Glutamatergic neuron (in vitro differentiated cells): Measurements from ENCODE around the gene LHX3. TPM values are rescaled to one million over a fixed set of nuclear protein-coding genes. Genes with fewer than 3 reads are reported as not detected.

Experiments used
- DNase-seq: peaks from one replicate; pipeline ENCODE4 v3.0.0; 2022
- H3K27ac Mint-ChIP-seq: one replicate; pipeline ENCODE4 v1.8.0; 2020; ENCODE audit warnings: mild to moderate bottlenecking, mixed read lengths, inconsistent platforms; ENCODE audit not compliant: unreplicated experiment
- H3K27me3 Mint-ChIP-seq: one replicate; pipeline ENCODE4 v1.8.0; 2020; ENCODE audit warnings: mild to moderate bottlenecking, moderate library complexity, mixed read lengths, inconsistent platforms; ENCODE audit not compliant: unreplicated experiment
- H3K36me3 Mint-ChIP-seq: one replicate; pipeline ENCODE4 v1.8.0; 2020; ENCODE audit warnings: mild to moderate bottlenecking, mixed read lengths, inconsistent platforms; ENCODE audit not compliant: unreplicated experiment
- H3K4me1 Mint-ChIP-seq: one replicate; pipeline ENCODE4 v1.8.0; 2020; ENCODE audit warnings: mild to moderate bottlenecking, low read depth, mixed read lengths, inconsistent platforms; ENCODE audit not compliant: unreplicated experiment
- H3K4me3 Mint-ChIP-seq: one replicate; pipeline ENCODE4 v1.8.0; 2020; ENCODE audit warnings: mild to moderate bottlenecking, mixed read lengths, inconsistent platforms; ENCODE audit not compliant: unreplicated experiment
- H3K9me3 Mint-ChIP-seq: one replicate; pipeline ENCODE4 v1.8.0; 2020; ENCODE audit warnings: mild to moderate bottlenecking, moderate library complexity, mixed read lengths, inconsistent platforms; ENCODE audit not compliant: unreplicated experiment
- CTCF ChIP-seq: fragments of 200-600 bp; sonication (generic); IDR thresholded peaks from one replicate; pipeline ENCODE4 v1.5.0; 2021; ENCODE audit not compliant: partially characterized antibody, unreplicated experiment
- total RNA-seq: library from RNA; stranded (reverse); fragmentation: NEBNext Ultra II Directional; extraction: Animal tissue kit (Norgen Biotek cat#: 25700); gene quantifications from one replicate; pipeline ENCODE4 v1.2.1, GENCODE V29; 2021; ENCODE audit not compliant: unreplicated experiment

Gene LHX3
- total RNA-seq, 1 donor from 2014 or later, result 0.81 TPM

DNA sequence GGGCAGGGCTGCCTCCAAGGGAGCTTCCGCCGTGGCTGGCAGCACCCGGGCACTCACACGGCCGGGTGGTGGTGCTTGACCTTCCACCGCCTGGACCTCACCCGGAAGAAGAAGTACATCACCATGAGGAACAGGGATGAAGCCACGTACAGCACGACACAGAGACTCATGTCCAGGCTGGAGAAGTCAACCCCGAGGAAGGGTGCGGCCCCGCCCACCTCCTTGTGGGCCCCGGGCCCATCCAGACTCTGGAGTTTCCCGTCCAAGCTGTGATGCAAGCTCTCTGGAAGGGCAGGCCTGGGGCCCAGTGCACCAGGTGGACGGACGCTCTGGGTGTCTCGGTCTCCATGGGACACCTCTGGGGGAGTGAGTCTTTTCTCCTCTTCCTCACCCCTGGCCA lies 3.7 kb upstream of the LHX3 start:
- H3K27me3 Mint-ChIP-seq, result peaks cover 10% of the 10 kb centered on the region
- peaks cover 6% of the 10 kb centered on the region for H3K9me3 Mint-ChIP-seq
- no peak overlapping the region for H3K4me3 Mint-ChIP-seq

DNA sequence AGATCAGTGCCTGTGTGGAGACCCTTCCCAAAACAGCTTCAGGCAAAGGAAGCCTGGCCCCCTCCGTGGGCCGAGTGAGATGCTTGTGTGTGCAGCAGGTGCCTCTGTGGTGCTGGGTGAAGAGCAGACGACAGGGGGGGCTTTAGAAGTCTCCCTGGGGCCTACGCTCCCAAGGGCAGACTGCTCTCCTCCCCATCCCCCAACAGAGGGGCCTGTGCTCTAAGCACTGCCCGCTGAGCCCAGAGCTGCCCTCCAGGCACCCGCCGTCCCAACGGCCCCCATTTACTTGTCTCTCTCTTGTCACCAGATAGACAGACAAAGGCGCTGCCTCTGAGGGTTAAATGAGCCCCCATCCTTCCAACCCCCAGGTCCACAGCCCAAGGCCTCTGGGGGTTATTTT lies 2.7 kb upstream of the LHX3 start:
- Mint-ChIP-seq H3K27me3 (peaks cover 10% of the 10 kb centered on the region), H3K4me3 (peak overlapping the region; percentile 57), H3K9me3 (peaks cover 6% of the 10 kb centered on the region), H3K36me3 (peaks cover 3% of the 10 kb centered on the region), H3K4me1 (peaks cover 19% of the 10 kb centered on the region), H3K27ac (no peak overlapping the region)
- no peak for TF ChIP-seq CTCF
- DNase-seq, result no peak

More for the DNA sequence above, 3.7 kb upstream of the LHX3 start:
- no peak overlapping the region for H3K27ac Mint-ChIP-seq
- no peak for DNase-seq
- TF ChIP-seq CTCF, result no peak
- peaks cover 7% of the 10 kb centered on the region for H3K36me3 Mint-ChIP-seq
- peaks cover 19% of the 10 kb centered on the region for H3K4me1 Mint-ChIP-seq

DNA sequence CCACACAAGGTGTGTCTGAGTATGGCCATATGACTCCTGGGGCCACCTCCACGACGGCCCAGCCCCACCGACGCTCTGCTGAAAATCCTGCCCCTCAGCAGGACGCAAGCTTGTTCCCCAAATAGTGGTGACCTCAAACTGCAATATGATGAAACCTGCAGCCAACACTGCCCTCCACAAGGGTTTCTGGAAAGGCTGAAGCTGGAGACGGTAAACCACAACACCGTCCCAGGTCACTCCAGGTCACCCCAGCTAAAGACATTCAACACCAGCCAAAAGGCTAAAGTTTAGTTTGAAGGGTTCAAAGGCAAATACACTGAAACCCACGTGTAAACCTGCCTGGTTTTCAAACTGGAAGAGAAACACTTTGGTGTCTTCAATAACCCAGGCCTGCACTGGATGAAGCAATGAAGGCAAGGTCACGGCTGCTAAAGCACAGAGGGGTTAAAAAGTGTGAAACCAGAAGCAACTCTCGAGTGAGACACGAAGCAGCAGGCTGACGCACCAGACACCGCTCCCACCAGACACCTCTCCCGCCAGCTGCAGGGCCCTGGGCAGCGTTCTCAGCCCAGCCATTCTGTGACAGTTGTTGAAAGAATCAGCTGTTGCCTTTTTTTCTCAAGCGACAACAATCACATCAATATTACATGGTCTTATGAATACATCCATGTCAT lies 1.8 kb upstream of the LHX3 start:
- Mint-ChIP-seq H3K4me3 (peak overlapping the region; percentile 57), H3K9me3 (peaks cover 6% of the 10 kb centered on the region), H3K27me3 (peaks cover 8% of the 10 kb centered on the region), H3K36me3 (no peaks in the 10 kb centered on the region), H3K27ac (peak overlapping the region; percentile 83), H3K4me1 (peaks cover 15% of the 10 kb centered on the region)
- peak; percentile 63 for DNase-seq
- TF ChIP-seq CTCF, result no peak

DNA sequence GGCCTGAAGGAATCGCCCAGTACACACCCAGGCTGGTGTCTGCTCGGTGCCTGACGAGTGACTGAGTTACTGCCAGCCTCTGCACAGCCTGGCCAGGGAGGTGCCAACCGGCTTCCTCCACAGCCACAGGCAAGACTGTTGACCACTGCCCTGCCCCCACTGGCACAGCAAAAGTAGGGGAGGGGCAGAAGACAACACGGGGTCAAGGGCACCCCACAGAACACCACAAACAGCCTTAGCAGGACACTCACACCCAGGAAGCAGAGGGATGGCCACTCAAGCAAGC lies 722 bp upstream of the LHX3 start:
- no peak for TF ChIP-seq CTCF
- H3K27me3 Mint-ChIP-seq, result peaks cover 8% of the 10 kb centered on the region
- peaks cover 6% of the 10 kb centered on the region for H3K9me3 Mint-ChIP-seq

GRCh38 chr9:136204145-136204805 lies 653 bp downstream of the LHX3 start:
- DNase-seq, result no peak
- no peak for TF ChIP-seq CTCF
- H3K36me3 Mint-ChIP-seq, result no peaks in the 10 kb centered on the region
- H3K27ac Mint-ChIP-seq, result no peak overlapping the region
- peaks cover 8% of the 10 kb centered on the region for H3K27me3 Mint-ChIP-seq
- H3K4me1 Mint-ChIP-seq, result peaks cover 15% of the 10 kb centered on the region
- H3K4me3 Mint-ChIP-seq, result peak overlapping the region; percentile 61
- H3K9me3 Mint-ChIP-seq, result peaks cover 6% of the 10 kb centered on the region

More for the DNA sequence above, 722 bp upstream of the LHX3 start:
- H3K27ac Mint-ChIP-seq, result no peak overlapping the region
- H3K4me3 Mint-ChIP-seq, result no peak overlapping the region
- peaks cover 15% of the 10 kb centered on the region for H3K4me1 Mint-ChIP-seq
- no peaks in the 10 kb centered on the region for H3K36me3 Mint-ChIP-seq
- no peak for DNase-seq
